ENCODE data around the gene KCTD16. TPM values are rescaled to one million over a fixed set of nuclear protein-coding genes. Genes with fewer than 3 reads are reported as not detected.
A peak's percentile ranks its signal among the peaks of the same experiment; 100 is the strongest.

KCTD16 gene
- total RNA-seq, 2 experiments from 2014 or later: 0.14 to 0.25 TPM

DNA sequence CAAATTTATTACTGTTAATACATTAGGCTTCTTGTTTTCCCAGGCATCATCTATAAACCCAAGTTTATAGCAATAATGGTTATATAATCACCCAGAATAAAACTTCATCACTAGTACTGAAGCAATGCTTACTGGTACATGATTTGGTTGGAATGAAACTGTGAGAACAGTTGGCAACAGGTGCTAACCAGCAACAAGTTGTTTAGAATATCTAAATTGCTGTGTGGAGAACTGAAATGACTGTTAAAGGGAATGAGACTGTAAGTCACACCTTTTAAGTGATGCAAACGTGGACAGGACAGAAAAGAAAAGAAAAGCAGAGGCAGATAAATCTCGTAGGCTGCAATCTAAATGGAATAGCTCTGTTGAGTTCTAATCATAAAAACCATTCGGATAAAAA, 2.7 kb upstream of the KCTD16 start:
- Mint-ChIP-seq H3K4me1 (peaks cover 43% of the 10 kb centered on the region), H3K27ac (peak overlapping the region; percentile 71), H3K36me3 (ENCODE audit: low read depth) (peaks cover 32% of the 10 kb centered on the region), H3K27me3 (no peaks in the 10 kb centered on the region), H3K9me3 (ENCODE audit: low read depth) (no peaks in the 10 kb centered on the region), H3K4me3 (no peak overlapping the region)
- ChIA-PET CTCF (no interaction called here), POLR2A (no interaction called here)
- ATAC-seq (no peak), DNase-seq (no peak)
- intact Hi-C loops (cut with DNase I, micrococcal nuclease): no loop called here

DNA sequence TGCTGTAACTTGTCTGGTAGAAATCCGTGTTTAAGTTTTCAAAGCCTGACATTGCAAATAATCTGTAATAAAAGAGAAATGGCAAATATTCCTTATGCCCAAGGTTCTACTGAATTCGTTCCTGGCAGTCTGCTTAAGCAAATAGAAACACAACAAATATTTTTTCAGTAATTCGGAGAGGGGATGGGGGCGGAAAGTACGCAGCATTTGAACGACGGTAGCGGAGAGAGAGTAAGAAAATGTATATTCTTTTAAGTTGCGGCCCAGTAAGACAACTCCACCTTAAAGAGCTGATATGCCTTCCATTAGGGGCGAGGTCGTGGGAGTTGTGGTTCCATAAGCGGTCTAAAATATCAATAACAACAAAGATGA, 783 bp upstream of the KCTD16 start:
- Mint-ChIP-seq H3K27ac (peak overlapping the region; percentile 96), H3K9me3 (ENCODE audit: low read depth) (no peaks in the 10 kb centered on the region), H3K4me1 (peaks cover 43% of the 10 kb centered on the region), H3K4me3 (peak overlapping the region; percentile 99), H3K36me3 (ENCODE audit: low read depth) (peaks cover 25% of the 10 kb centered on the region), H3K27me3 (no peaks in the 10 kb centered on the region)
- CTCF ChIA-PET: interaction anchor here (1.5 to 4.6 kb wide), 3 partner anchors 11 to 22 kb away, joined by 6 to 37 read pairs (median 17); no protein-coding TSS in a partner anchor
- no peak for DNase-seq
- POLR2A ChIA-PET: interaction anchor here (0.9 to 1.1 kb wide), 2 partner anchors 20 to 22 kb away, joined by 3 to 5 read pairs; no protein-coding TSS in a partner anchor
- intact Hi-C loops (cut with DNase I, micrococcal nuclease): loop anchor here (1.0 to 2.0 kb wide), 5 partner anchors 20 to 1399 kb away; partner anchors contain the start of gene ARHGAP26 (in 1 of the 2)
- no peak for ATAC-seq

DNA sequence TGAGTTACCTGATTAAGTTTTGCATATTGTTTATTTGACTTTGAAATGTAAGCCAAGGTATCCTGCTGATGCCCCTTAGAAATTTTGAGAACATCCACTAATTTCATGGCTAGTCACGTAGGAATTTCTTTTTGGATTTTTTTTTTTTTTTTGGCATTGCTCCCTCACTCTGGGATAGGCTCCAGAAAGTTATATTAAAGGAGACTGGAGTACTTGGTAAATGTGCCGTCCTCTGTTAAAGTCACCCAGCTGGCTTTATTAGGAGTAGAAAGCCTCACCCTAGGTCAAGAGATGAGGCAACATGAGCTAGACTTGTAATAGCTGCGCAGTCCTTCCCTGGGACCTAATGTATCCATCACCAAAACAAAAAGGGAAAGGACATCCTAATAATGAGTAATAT, 3.1 kb downstream of the KCTD16 start:
- Mint-ChIP-seq H3K4me3 (no peak overlapping the region), H3K9me3 (ENCODE audit: low read depth) (no peaks in the 10 kb centered on the region), H3K4me1 (peaks cover 28% of the 10 kb centered on the region), H3K27ac (no peak overlapping the region), H3K36me3 (ENCODE audit: low read depth) (peaks cover 4% of the 10 kb centered on the region), H3K27me3 (no peaks in the 10 kb centered on the region)
- intact Hi-C loops (cut with DNase I, micrococcal nuclease): no loop called here
- DNase-seq: no peak
- POLR2A ChIA-PET: no interaction called here
- no peak for ATAC-seq
- CTCF ChIA-PET: interaction anchor here (1.2 to 4.6 kb wide), 3 partner anchors 8 to 30 kb away, joined by 3 to 37 read pairs (median 5); no protein-coding TSS in a partner anchor

DNA sequence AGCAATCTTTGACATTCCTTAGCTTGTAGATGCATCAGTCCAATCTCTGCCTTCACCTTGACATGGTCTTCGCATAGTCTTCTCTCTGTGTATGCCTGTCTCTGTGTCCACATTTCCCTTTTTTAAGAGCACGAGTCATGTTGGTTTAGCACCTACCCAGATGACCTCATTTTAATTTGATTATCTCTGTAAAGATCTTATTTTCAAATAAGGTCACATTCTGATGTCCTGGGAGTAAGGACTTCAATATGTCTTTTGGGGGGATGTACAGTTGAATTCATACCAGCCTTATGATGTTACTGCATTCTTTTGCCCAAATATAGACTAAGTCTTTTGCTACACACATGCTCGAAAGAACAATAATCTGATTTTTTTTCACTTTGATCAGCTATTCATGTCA, 6.9 kb downstream of the KCTD16 start:
- H3K9me3 Mint-ChIP-seq (ENCODE audit: low read depth): no peaks in the 10 kb centered on the region
- H3K4me3 Mint-ChIP-seq: no peak overlapping the region
- ChIA-PET POLR2A (interaction anchor here (0.5 kb wide), 1 partner anchor 49 kb away, joined by 5 read pairs; no protein-coding TSS in a partner anchor), CTCF (no interaction called here)
- ATAC-seq (peak; percentile 42), DNase-seq (no peak)
- H3K27ac Mint-ChIP-seq: no peak overlapping the region
- no peaks in the 10 kb centered on the region for H3K27me3 Mint-ChIP-seq
- no peaks in the 10 kb centered on the region for H3K36me3 Mint-ChIP-seq (ENCODE audit: low read depth)
- H3K4me1 Mint-ChIP-seq: peaks cover 8% of the 10 kb centered on the region
- intact Hi-C loops (cut with DNase I, micrococcal nuclease): no loop called here

DNA sequence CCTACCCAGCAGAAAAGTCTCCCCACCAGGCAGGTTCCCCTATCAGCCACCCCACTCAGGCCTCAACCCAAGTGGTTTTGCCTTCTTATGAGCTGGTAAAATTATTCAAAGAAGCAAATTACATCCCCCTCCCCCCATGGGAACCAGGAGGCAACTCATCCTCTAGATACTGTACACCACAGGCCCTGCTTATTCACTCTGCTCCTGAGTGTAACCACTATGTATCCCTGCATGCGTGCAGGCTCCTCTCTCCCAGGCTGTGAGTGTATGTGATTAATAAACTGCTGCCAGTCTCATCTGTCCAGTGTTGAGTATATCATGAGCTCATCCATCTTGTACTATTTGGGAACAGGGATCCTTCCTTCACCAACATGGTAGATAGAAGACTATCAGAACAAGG, 8.6 kb downstream of the KCTD16 start:
- CTCF ChIA-PET: no interaction called here

DNA sequence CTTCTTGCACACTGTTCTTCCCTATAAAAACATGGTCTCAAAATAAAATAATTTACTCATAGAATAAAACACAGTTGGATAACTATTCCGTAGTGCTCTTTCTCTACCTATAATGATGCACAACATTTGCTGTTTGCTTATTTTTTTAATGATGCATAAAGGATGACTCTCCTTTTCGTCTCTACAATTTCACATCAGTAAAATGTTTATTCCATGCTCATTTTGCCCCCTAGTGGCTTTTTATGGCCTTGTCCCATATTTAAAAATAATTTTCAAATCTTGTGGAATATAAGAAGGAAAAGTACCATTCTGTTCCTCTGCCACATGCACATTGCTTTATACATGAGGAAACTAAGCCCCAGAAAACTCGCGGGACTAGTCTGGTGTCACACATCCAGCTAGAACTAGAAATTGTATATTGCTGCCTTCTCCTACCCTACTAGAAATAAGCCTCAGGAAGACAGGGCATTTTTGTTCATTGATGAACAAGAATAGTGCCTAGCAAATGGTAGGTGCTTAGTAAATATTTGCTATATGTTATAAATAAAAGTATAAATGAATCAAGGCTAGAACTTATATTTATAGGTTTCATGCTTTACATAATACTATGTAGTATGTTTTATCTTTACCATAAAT, 12.7 kb downstream of the KCTD16 start:
- CTCF ChIA-PET: interaction anchor here (0.9 to 1.2 kb wide), 2 partner anchors 8 to 9 kb away, joined by 3 to 4 read pairs; no protein-coding TSS in a partner anchor

More for the DNA sequence above, 8.6 kb downstream of the KCTD16 start:
- intact Hi-C loops (cut with DNase I, micrococcal nuclease): no loop called here
- Mint-ChIP-seq H3K9me3 (ENCODE audit: low read depth) (no peaks in the 10 kb centered on the region), H3K4me1 (peaks cover 13% of the 10 kb centered on the region), H3K36me3 (ENCODE audit: low read depth) (no peaks in the 10 kb centered on the region), H3K27ac (no peak overlapping the region), H3K27me3 (no peaks in the 10 kb centered on the region), H3K4me3 (no peak overlapping the region)
- POLR2A ChIA-PET: no interaction called here
- no peak for ATAC-seq
- DNase-seq: no peak

DNA sequence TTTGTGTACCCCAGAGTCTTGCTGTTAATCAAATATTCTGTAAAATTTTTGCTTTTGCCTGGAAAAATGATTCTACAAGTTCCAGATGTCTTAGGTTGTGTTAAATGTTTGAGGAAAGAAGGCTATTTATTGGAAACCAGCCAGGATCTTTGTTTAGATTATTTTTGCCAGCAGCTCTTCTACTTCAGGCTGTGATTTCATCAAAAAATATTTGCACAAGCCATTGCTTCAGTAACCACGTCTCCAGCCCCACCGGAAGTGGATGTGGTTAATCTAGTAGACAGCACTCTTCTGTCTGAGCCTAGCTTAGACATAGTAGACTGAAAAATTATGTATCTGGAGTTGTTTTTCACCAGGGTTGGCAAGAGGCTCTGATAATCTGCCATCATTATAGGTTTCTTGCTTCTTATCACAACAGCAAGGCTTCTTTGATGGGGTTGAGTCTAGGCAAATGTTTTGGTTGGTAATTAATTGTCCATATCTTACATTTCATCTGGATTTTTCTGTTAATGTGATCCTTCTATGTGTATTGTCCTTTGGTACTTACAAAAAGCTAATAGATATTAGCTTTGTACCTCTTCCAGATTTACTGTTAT, 17.1 kb downstream of the KCTD16 start:
- Mint-ChIP-seq H3K4me1 (peaks cover 44% of the 10 kb centered on the region), H3K27me3 (no peaks in the 10 kb centered on the region), H3K27ac (no peak overlapping the region), H3K36me3 (ENCODE audit: low read depth) (peaks cover 2% of the 10 kb centered on the region), H3K4me3 (no peak overlapping the region), H3K9me3 (ENCODE audit: low read depth) (no peaks in the 10 kb centered on the region)
- ChIA-PET POLR2A (interaction anchor here (0.6 kb wide), 1 partner anchor 1158 kb away, joined by 3 read pairs; no protein-coding TSS in a partner anchor), CTCF (interaction anchor here (0.7 to 3.1 kb wide), 8 partner anchors 12 to 1755 kb away, joined by 3 to 17 read pairs (median 3); partner anchors contain the start of genes KCTD16 and YIPF5)
- intact Hi-C loops (cut with DNase I, micrococcal nuclease): loop anchor here in 1 of 2 experiments (2.0 to 10.0 kb wide), 3 partner anchors 1003 to 1759 kb away; no protein-coding TSS in a partner anchor
- ATAC-seq: peak; percentile 30
- DNase-seq: peak; percentile 85

More for the DNA sequence above, 12.7 kb downstream of the KCTD16 start:
- DNase-seq (no peak), ATAC-seq (no peak)
- intact Hi-C loops (cut with DNase I, micrococcal nuclease): loop anchor here (2.0 to 10.0 kb wide), 2 partner anchors 359 to 999 kb away; no protein-coding TSS in a partner anchor
- no peaks in the 10 kb centered on the region for H3K9me3 Mint-ChIP-seq (ENCODE audit: low read depth)
- H3K27me3 Mint-ChIP-seq: no peaks in the 10 kb centered on the region
- H3K4me1 Mint-ChIP-seq: peaks cover 38% of the 10 kb centered on the region
- H3K27ac Mint-ChIP-seq: no peak overlapping the region
- no peak overlapping the region for H3K4me3 Mint-ChIP-seq
- POLR2A ChIA-PET: no interaction called here
- no peaks in the 10 kb centered on the region for H3K36me3 Mint-ChIP-seq (ENCODE audit: low read depth)

DNA sequence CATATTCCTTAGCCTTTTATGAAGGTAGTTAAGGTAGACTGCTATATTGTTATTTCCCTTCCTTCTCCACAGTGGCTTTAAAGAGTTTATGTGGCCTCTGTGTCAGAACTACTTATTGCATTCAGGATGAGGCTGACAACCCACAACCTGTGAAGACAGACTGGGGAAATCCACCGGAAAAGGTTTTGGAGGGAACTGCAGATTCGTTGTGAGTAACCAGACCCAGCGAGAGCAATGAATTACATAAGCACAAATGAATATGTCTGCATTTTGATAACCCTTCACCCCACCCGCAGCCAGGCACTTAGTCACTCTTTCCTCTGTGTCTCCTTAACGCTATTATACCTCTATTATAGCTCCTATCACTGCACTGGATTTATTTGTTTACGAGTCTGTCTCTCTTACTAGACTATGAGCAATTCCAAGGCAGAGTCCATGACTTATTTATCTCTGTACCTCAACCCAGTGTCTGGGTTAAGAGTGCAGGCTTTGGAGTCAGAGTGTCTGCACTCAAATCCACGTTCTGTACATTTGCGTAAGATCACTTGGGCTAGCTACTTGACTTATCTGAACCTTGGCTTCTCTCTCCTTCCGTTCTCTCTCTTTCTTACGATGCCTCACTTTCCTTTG, 19.2 kb downstream of the KCTD16 start:
- Mint-ChIP-seq H3K27me3 (no peaks in the 10 kb centered on the region), H3K9me3 (ENCODE audit: low read depth) (no peaks in the 10 kb centered on the region), H3K27ac (no peak overlapping the region), H3K36me3 (ENCODE audit: low read depth) (peaks cover 2% of the 10 kb centered on the region), H3K4me3 (peak overlapping the region; percentile 61), H3K4me1 (peaks cover 40% of the 10 kb centered on the region)
- ATAC-seq: peak; percentile 76
- DNase-seq: peak; percentile 86
- CTCF ChIA-PET: interaction anchor here (0.6 to 3.5 kb wide), 4 partner anchors 14 to 968 kb away, joined by 3 to 37 read pairs (median 5); partner anchors contain the start of genes KCTD16 and YIPF5
- POLR2A ChIA-PET: interaction anchor here (1.0 kb wide), 1 partner anchor 19 kb away, joined by 5 read pairs; the partner anchor contains the start of genes KCTD16 and YIPF5
- intact Hi-C loops (cut with DNase I, micrococcal nuclease): loop anchor here (1.0 to 10.0 kb wide), 12 partner anchors 20 to 1757 kb away; partner anchors contain the start of genes NR3C1 (in 2 of the 2), KCTD16 (in 1 of the 2) and YIPF5 (in 1 of the 2)

DNA sequence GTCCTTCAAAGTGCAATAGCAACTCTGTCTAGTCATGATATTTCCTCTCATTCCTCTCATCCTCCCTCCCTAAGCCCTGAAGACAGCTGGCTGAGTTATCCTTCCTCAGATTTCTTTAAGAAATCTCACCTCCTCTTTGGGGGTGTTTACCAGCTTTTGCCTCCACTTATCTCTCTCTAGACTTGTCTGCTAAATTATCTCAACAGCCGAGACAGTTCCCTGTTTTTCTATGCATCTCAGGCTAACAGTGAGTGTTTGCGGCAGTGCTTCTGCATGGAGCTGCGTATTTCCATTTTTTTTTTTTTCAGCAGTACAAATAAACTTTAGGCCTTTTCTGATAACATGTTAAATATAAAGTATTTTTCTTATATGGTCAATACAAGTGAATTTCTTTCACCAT, 20.9 kb downstream of the KCTD16 start:
- Mint-ChIP-seq H3K27me3 (no peaks in the 10 kb centered on the region), H3K4me1 (peaks cover 27% of the 10 kb centered on the region), H3K36me3 (ENCODE audit: low read depth) (peaks cover 2% of the 10 kb centered on the region), H3K4me3 (no peak overlapping the region), H3K9me3 (ENCODE audit: low read depth) (no peaks in the 10 kb centered on the region), H3K27ac (no peak overlapping the region)
- CTCF ChIA-PET: interaction anchor here (0.6 to 3.5 kb wide), 5 partner anchors 8 to 1842 kb away, joined by 3 to 37 read pairs (median 4); partner anchors contain the start of genes KCTD16 and YIPF5
- intact Hi-C loops (cut with DNase I, micrococcal nuclease): loop anchor here (1.0 to 10.0 kb wide), 6 partner anchors 365 to 1753 kb away; partner anchors contain the start of gene NR3C1 (in 2 of the 2)
- no peak for DNase-seq
- POLR2A ChIA-PET: interaction anchor here (0.6 to 1.0 kb wide), 2 partner anchors 21 to 984 kb away, joined by 3 read pairs; partner anchors contain the start of genes KCTD16 and YIPF5
- ATAC-seq: no peak

DNA sequence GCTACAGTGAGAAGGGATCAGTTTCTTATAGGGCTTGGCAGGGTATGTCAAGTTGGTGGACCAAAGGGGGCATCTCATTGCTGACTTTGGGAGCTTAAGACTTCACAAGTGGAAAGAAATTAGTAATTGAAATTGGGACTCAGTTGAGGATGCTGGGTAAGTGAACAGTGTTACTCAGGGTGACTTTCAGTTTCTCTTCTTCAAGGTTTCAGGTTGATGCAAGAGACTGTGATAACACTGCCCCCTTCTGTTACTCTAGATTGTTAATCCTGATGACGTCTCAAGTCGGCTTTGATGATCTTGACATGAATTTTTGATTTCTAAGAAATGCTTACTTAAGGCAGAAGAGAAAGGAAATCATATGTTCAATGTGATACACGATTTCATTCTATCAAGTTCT, 21.3 kb downstream of the KCTD16 start:
- Mint-ChIP-seq H3K36me3 (ENCODE audit: low read depth) (peaks cover 2% of the 10 kb centered on the region), H3K27me3 (no peaks in the 10 kb centered on the region), H3K27ac (no peak overlapping the region), H3K9me3 (ENCODE audit: low read depth) (no peaks in the 10 kb centered on the region), H3K4me1 (peaks cover 22% of the 10 kb centered on the region), H3K4me3 (no peak overlapping the region)
- peak; percentile 19 for DNase-seq
- intact Hi-C loops (cut with DNase I, micrococcal nuclease): loop anchor here (1.0 to 10.0 kb wide), 8 partner anchors 22 to 1753 kb away; partner anchors contain the start of genes NR3C1 (in 2 of the 2), KCTD16 (in 1 of the 2) and YIPF5 (in 1 of the 2)
- peak; percentile 74 for ATAC-seq
- ChIA-PET POLR2A (interaction anchor here (0.6 to 1.0 kb wide), 2 partner anchors 21 to 983 kb away, joined by 3 read pairs; partner anchors contain the start of genes KCTD16 and YIPF5), CTCF (interaction anchor here (0.6 to 3.5 kb wide), 7 partner anchors 8 to 1841 kb away, joined by 3 to 37 read pairs (median 4); partner anchors contain the start of genes KCTD16 and YIPF5)
